Omental fat pad (tissue), 4 donors: Measurements from ENCODE around the gene IGFL4. TPM values are rescaled to one million over a fixed set of nuclear protein-coding genes. Genes with fewer than 3 reads are reported as not detected.

ENCODE experiments used
- ATAC-seq: fragments of 150-250 bp; one replicate; pipeline ENCODE4 v1.9.1; 2016; ENCODE audit warnings: mild to moderate bottlenecking, moderate library complexity; ENCODE audit not compliant: low FRiP score
- DNase-seq: peaks from one replicate; pipeline ENCODE4 v3.0.0-alpha.2; 2019; ENCODE audit warnings: low spot score
- CTCF ChIP-seq, 3 donors: fragments of 450-650 bp; IDR thresholded peaks; one replicate each; pipeline ENCODE4 v1.5.1; 2016 to 2017; ENCODE audit warnings: antibody characterized with exemption in 3 of 3, mild to moderate bottlenecking in 3 of 3, moderate library complexity in 2 of 3
- total RNA-seq, 4 donors: library from RNA; depleted of rRNA; stranded (reverse); fragments of >200 nt; gene quantifications; one replicate each; pipeline ENCODE4 v1.1.0, GENCODE V29; 2016

Gene IGFL4
- total RNA-seq, 4 donors from 2014 or later: not detected

- DNase-seq (no peak), ATAC-seq (no peak)
- no peak for TF ChIP-seq CTCF (IDR thresholded peaks at IDR 0.05)
Measured at GRCh38 chr19:46002678-46003275, 38.0 kb downstream of the IGFL4 start.

GRCh38 chr19:46000491-46001246 is 40.1 kb downstream of the IGFL4 start:
- DNase-seq (no peak), ATAC-seq (no peak)
- TF ChIP-seq CTCF (IDR thresholded peaks at IDR 0.05): no peak

- no peak for TF ChIP-seq CTCF (IDR thresholded peaks at IDR 0.05)
- DNase-seq: no peak
- peak; percentile 14 for ATAC-seq
Measured at GRCh38 chr19:45999653-46000121, 41.1 kb downstream of the IGFL4 start.

GRCh38 chr19:45998834-45999233 is 42.0 kb downstream of the IGFL4 start:
- TF ChIP-seq CTCF (IDR thresholded peaks at IDR 0.05): no peak
- DNase-seq (no peak), ATAC-seq (no peak)

GRCh38 chr19:45996933-45997332 is 43.9 kb downstream of the IGFL4 start:
- no peak for ATAC-seq
- no peak for TF ChIP-seq CTCF (IDR thresholded peaks at IDR 0.05)
- no peak for DNase-seq

- no peak for DNase-seq
- no peak for TF ChIP-seq CTCF (IDR thresholded peaks at IDR 0.05)
- ATAC-seq: no peak
Measured at GRCh38 chr19:45995715-45996385, 45.0 kb downstream of the IGFL4 start.
